Stimulated activated CD4-positive, alpha-beta T cell treated with anti-CD3 and anti-CD28 coated beads, Interleukin-4, amount 100 ng/mL, for 48 hours (primary cell): ENCODE measurements around the gene ANKK1.

Experiments
- DNase-seq, 2 donors: peaks; one replicate each; pipeline ENCODE4 v3.0.0-alpha.2; 2020; ENCODE audit warnings: low read depth in 2 of 2

The ANKK1 gene, protein sequence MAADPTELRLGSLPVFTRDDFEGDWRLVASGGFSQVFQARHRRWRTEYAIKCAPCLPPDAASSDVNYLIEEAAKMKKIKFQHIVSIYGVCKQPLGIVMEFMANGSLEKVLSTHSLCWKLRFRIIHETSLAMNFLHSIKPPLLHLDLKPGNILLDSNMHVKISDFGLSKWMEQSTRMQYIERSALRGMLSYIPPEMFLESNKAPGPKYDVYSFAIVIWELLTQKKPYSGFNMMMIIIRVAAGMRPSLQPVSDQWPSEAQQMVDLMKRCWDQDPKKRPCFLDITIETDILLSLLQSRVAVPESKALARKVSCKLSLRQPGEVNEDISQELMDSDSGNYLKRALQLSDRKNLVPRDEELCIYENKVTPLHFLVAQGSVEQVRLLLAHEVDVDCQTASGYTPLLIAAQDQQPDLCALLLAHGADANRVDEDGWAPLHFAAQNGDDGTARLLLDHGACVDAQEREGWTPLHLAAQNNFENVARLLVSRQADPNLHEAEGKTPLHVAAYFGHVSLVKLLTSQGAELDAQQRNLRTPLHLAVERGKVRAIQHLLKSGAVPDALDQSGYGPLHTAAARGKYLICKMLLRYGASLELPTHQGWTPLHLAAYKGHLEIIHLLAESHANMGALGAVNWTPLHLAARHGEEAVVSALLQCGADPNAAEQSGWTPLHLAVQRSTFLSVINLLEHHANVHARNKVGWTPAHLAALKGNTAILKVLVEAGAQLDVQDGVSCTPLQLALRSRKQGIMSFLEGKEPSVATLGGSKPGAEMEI

DNA sequence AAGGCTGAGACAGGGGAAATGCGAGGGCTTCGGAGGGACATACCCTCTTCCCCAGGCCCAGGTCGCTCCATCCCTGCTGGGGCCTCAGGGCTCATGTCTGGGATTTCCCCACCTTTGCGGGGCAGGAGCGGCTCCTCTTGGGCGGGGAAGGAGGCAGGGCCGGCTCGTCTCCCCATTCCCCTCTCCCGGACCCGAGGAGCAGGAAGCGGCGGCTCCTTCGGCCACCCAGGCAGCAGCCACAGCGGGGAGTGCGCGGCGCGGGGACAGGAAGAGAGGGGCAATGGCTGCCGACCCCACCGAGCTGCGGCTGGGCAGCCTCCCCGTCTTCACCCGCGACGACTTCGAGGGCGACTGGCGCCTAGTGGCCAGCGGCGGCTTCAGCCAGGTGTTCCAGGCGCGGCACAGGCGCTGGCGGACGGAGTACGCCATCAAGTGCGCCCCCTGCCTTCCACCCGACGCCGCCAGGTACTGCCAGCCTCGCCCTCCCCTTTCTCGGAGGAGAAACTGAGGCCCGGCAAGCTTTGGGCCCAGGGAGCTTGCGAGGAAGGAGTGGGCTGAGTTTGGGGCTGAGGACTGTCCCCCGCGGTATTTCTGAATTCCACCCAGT, at the start of gene ANKK1:
Gene ANKK1, plus strand, starts transcription at position 175 of the 607 bp plus-strand sequence. Its CDS starts 106 bp downstream, at position 281.
- DNase-seq: no peak

DNA sequence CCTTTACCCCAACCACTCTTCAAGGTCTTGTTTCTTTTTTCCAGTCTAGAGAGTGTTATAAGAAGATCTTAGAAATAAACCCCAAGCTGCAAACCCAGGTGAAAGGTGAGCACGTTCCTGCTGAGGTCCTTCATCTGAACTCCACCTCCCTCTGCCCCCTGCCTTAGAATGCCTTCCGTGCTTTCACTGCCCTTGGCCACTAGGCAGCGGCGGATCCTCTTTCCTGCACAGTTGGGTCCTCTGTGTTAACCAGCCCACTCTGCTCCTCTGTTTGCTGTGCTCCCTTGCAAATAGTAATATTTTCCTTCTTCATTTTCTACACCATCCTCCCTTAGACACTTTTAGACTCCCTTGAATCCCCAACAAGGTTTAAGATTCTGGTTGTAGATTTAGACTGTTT, 48.8 kb upstream of the ANKK1 start:
- DNase-seq: no peak

DNA sequence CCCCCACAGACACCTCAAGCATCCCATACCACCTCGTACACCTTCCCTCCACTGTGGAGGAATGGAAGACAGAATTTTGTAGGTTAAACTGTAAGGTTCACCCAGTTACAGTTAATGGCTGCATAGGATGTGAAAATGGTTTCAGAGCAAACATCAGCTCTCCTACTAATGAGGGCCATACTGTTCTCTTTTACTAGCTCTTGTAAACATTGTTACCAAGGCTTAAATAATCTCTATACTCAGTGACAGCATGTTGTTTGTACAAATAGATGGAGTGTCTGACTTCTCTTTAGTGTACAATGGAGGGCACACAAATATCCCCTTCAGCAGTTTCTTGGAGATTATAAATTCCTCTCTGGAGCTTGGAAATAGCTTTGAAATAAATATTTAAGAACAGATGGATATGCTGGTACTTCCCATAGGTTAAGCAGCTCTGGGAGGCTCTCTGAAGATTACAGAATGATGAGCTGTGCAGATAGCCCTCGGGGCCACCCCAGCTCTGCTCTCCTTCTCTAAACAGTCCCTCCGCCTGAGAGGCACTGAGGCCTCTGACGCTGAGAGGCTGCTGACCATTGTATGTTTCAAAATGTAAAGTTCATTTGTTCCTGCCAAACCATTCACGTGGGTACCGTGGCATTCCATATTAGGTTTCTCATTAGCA, 47.5 kb upstream of the ANKK1 start:
- DNase-seq: no peak

DNA sequence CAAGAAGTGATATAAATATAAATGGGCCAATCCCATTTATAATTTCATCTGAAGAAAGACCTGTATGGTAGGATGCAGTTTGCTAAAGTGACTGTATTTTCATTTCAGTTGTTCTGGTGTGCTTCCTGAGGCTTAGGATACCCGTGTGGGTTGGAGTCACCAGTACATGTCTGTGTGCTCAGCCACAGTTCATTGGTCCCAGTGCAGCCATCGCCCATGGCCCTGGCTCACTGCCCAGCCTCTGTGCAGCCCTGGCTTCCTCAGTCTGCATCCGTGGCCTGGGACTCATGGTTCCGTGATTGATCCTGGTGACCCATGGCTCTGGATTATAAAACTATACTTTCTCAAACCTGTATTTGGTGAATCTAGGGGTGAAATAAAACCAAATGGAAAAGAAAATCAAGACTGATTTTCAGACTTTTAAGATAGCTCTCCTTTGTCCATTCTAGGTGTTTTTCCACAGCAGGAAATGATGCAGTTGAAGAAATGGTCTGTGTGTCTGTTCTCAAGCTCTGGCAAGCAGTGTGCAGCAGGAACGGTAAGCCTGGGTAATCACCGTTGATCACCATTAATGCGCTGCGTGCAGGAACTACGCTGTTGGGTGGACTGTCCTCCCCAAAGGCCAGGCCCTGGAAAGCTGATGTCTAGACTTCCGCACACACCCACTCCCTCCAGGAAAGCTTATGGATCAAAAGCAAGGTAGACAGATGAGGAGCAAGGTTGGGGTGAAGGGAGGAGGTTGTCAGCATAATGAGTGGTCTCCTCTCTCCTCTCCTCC, 46.0 kb upstream of the ANKK1 start:
- no peak for DNase-seq

DNA sequence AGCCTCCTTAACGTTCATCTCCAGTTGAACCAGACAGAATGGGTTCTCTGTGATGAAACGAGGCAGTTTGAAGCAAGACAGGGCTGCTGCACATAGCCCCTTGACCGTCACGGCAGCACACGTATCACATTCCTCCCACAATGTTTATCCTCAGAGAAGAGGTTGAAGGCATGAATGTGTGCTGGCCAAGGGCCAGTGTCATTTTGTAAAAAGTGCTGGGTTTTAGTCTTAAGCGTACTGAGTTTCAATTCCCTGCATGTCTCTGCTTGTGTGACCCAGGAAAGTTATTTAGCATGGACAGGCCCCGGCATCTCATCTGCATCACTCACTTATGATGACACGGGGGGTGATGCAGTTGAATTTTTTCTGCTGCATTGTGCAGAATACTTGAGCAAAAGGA, 41.6 kb upstream of the ANKK1 start:
- DNase-seq: no peak

DNA sequence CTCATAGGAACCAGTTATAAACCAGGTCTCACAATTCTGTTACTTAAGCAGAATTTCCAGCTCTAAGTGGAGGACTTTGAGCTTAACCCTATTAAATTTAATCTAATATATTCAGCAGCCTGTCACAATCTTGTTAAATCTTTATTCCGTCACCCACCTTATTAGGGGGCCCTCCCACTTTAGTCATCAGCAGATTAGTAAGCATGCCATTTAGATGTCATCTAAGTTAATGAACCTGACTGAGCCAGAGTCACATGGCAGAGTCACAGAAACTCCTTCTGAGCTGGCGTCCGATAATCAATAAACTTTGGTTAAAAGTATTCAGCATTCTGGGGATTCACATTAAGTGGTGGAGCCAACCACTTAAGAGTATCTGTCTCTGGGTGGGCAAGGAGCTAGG, 38.1 kb upstream of the ANKK1 start:
- no peak for DNase-seq

DNA sequence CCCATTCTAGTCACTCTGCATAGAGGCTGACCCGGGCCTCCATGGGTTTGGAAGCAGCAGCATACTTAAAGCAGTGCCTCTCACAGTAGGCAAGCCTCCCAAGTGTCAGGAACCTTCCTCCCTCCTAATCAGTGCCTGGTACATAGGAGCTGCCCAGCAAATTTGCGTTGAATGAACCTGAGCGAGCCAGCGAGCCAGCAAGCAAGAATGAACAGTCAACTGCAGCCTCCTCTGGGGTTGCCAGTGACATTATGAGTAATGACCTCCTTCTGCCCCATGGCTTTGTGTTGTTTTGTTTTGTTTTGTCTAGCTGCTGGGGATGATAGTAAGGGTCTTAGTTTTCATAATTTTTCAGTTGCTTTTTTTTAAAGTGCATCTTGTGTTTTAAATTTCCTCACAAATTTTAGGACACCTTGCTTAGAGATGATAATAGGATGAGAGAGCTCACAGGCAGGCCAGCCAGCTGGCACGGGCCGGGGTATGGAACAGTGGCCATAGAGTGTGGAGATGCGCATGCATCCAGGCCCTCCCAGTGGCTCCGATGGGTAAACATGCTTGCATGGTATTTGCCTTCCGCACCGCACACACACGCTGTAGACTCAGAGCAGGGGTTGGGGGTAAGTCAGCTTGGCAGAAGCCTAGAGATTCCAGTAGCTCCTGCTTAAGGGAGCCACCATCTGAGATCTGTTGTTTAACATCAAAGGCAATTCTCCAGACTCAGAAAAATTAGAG, 37.1 kb upstream of the ANKK1 start:
- no peak for DNase-seq

DNA sequence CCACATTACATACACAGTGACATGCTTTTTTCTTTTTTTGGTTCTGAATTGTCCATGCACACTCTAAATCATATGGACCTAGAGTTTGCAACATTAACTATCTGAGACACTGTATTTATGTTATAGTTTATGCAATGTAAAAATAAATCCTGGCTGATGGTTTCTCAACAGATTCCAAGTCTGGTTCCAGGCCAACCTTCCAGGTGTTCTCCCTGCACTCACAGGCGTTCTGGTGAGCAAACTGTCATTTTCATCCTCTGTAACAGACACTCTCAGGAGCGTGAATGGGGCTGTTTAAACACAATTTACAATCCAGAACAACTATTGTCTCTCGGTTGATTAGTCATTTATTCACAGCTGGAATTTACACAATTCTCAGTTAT, 36.5 kb upstream of the ANKK1 start:
- DNase-seq: no peak

DNA sequence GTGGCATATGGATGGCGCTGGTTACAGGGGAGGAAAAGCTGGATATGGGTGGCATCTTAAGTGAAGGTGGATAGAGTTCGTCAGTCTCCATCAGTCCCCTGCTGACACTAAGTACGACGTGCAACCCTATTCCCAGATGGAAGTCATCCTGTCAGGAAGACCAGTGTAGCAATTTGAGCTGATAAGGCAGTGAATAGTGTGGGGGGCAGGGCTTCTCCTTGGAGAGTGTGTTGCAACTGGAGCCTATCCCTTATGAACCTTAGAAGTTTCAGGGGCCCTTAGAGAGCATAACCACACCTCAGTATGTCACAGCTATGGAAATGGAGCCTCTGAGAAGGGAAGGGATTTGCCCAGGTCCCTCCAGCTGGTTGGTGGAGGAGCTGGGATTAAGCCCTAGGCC, 36.1 kb upstream of the ANKK1 start:
- DNase-seq: no peak

DNA sequence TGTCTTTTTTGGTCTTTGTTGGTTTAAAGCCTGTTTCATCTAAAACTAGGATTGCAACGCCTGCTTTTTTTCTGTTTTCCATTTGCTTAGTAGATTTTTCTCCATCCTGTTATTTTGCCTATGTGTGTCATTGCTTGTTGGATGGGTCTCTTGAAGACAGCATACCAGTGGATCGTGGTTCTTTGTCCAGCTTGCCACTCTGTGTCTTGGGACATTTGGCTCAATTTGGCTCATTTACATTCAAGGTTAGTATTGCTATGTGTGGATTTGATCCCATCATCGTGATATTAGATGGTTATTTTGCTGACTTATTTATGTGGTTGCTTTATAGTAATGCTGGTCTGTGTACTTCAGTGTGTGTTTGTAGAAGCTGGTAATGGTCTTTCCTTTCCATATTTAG, 31.4 kb upstream of the ANKK1 start:
- no peak for DNase-seq

DNA sequence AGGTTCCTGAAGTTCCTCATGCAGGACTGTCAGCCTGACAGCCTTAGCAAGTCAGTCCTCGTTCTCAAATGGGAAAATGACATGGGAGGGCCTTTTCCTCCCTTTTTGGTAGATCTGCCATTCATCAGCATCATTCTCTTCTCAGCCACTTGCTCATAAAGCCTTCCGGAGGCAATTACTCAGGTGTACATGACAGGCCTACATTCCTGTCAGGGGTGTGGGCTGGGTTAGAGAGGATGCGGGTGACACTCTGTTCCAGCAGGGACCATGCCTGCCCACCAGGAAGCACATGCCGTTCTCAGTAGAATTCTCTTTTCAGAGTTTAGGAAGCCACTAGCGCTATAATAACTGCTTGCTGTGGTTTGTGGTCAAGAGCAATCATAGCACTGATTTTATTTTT, 24.2 kb upstream of the ANKK1 start:
- DNase-seq: no peak

DNA sequence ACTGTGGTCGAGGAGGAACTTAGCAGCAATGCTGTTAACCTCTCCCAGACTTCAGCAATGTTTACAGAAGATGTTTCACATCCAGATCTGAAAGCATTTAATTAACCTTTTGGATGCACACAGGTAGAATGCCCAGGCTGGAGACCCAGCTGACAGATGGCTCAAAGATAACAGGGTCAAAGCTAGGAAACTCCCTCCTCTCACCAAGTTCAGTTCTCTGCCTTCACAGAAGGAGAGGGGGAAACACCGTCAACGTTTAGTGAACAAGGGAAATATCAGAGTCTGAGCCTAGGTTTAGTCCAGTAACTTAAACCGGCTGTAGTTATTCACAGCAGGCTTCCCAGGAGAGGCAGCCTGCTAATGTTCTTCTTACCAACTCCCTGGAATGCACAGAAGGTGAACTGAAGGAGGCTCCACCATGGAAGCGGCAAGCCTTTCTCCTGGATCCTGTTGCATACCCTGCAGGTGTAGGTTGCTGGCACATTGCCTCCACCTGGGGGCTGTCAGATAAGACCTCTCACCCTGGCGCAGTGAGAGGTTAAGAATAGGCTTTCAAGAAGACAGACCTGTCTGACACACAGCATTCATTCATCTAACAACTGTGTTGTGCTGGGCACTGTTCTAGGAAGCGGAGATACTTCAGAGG, 23.5 kb upstream of the ANKK1 start:
- DNase-seq: no peak

DNA sequence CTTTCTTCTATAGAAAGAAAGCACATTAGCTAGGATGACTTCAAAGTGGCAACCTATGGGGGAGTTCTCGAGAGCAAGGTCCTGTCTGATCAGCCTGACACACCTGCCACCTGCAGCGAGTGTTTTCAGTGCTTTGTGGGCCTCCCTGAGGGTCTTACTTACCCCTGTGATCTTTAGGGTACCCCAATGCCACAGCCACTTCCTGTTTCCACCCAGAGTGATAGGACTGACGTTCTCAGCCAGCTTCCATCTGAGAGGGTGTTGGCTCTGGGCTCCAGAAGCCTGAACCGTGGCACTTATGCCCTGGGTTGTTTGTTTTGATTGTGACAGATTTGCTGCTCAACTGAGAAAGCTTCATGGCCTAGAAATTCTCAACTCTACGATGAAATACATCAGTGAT, 21.7 kb upstream of the ANKK1 start:
- no peak for DNase-seq

DNA sequence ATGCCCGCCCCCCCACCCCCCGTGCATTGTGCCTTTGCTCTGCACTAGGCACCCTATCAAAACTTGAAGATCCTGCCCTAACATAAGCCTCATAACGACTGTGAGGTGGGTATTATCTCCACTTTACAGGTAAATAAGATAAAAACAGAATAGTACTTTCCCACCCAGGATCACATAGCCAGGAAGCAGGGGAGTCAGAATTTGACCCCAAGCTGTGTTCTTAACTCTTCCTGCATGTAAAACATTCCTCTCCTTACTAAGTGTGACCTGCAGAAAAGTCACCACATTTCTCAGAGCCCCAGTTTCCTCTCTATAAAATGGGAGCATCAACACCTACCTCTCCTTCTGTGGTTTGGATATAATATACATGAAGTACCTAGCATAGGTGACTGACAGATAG, 18.2 kb upstream of the ANKK1 start:
- no peak for DNase-seq

DNA sequence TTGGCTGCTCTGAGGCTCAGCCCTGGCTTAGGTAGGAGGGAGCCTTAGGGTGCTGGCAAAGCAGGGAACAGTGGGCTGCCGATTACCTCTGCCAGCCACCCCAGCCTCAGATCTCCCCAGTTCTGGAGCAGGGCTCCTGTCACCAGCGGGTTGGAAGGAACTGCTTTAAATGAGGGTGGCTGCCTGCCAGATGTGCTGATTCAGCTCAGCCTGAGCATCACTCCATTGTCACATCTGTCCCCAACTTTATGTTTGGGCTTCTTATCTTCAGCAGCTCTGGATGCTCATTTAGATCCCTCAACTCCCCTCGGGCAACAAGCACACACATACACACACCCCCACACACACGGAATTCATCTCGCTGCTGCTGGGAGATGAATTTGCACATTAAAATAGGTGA, 16.9 kb upstream of the ANKK1 start:
- DNase-seq: no peak

DNA sequence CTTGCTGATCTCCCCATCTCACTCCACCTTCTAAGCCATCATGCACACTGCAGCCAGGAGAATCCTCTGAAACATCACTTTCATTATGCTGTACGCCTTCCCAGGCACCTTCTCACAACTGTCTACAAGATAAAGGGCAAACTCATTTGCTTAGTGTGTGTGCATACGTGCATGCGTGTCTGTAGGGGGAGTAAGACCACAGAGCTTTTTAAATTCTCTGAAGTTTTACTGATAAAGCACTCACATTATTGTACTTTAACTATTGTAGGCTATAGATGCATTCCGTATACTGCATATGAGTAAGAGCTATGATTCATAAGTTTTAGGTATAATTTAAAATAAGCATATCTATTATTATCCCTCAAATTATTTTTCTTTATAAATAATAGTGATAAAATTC, 15.3 kb upstream of the ANKK1 start:
- DNase-seq: no peak

DNA sequence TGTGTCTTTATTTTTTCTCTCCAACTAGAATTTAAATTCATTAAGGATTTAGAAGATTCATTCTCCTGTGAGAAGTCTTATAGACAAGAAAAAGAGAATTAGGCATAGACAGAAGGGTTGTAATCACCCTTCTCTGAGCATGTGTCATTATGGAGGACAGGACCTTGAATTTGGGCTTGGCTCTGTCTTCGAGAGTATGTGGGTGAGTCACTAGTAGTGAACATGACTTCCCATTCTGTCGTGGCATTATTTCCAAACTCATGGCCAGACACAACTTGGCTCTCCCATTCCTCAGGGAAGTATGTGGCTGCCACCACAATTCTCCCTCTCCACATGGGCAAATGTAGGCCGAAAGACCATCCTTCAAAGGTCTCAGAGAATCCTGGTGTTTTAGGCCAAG, 14.3 kb upstream of the ANKK1 start:
- no peak for DNase-seq

DNA sequence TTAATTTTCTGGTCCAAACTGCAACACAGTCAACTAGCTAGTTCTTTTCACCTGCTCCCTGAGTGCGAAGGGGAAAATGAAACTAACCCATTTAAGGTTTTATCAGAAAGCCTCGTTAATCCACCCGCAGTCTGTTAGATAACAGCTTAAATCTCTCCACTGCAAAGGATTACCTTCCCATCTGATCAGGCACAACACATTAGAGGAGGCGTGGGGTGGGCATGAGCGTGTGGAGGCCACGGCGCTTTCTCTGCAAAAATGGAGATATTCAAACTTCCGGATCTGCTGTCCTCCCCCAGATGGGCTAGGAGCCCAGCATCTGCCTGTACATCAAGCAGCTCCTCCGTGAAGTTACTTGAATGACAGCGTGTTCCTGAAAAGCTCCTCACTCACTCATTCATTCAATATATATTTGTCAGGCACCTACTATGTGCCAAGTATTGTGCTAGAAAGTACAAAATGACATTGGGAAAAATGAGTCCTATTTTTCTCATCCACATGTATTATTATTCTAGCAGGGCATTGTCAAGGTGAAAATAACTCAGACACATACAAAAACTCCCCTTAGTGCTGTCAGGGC, 13.5 kb upstream of the ANKK1 start:
- no peak for DNase-seq

DNA sequence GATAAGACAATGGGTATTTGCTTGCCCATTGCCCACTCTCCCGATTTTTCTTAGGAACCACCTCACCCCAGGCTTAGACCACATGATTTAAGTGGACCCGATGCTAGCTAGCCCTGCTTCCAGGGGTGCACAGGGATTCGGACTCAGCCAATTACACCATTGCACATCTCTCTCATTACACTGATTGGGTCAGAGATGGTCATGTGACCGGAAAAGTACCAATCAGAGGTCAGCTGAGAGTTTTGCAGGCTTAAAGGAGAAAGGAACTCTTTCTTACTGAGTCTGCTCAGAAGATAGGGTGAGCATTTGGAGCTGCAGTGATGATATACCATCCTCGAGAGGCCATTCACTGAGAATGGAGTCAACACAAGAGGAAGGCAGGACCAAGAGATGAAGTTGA, 12.2 kb upstream of the ANKK1 start:
- DNase-seq: no peak

DNA sequence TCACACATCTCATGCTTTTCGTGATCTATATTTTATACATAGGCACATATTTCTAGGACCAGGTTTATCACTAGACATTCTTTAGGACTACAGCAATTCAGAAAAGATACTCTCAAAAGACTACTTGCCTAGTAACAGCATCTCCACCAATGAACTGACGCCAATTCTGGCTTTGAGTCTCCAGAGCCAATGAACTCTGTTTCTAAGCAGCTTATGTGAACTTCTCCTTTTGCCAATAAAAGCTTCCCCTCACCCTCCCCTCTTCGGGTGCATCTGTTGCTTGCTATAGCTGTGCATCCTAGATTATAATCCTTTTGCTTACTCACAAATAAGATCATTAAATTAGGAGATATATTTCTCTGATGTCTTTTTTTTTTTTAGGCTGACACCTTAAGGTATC, 11.4 kb upstream of the ANKK1 start:
- DNase-seq: no peak
